OCI-LY1 (cell line): ENCODE data around the gene RALGPS2.

Experiments used
- H2AFZ ChIP-seq: fragments of 200-600 bp; sonication (generic), shearing (Covaris generic); 2 replicates; pipeline ENCODE4 v1.6.0; 2014; ENCODE audit warnings: antibody characterized with exemption, mild to moderate bottlenecking, low read length
- H3F3A ChIP-seq: fragments of 200-600 bp; sonication (generic), shearing (Covaris generic); 2 replicates; pipeline ENCODE4 v1.6.0; 2014; ENCODE audit warnings: mild to moderate bottlenecking, antibody characterized with exemption, low read length, moderate library complexity; ENCODE audit not compliant: insufficient read depth
- H3K27ac ChIP-seq: fragments of 200-600 bp; sonication (generic); 2 replicates; pipeline ENCODE4 v1.5.1; 2014; ENCODE audit warnings: low read length, mixed run types, mild to moderate bottlenecking, low read depth; ENCODE audit not compliant: poor library complexity, severe bottlenecking
- H3K27me3 ChIP-seq: fragments of 200-600 bp; sonication (generic); 2 replicates; pipeline ENCODE4 v1.6.0; 2014; ENCODE audit warnings: antibody characterized with exemption, mild to moderate bottlenecking, low read length, moderate library complexity; ENCODE audit not compliant: insufficient read depth
- H3K36me3 ChIP-seq: fragments of 200-600 bp; sonication (generic); 2 replicates; pipeline ENCODE4 v1.6.1; 2014; ENCODE audit warnings: mild to moderate bottlenecking, antibody characterized with exemption, low read length, moderate library complexity, mixed read lengths; ENCODE audit not compliant: insufficient read depth
- H3K4me1 ChIP-seq: fragments of 200-600 bp; sonication (generic); 2 replicates; pipeline ENCODE4 v1.5.1; 2014; ENCODE audit warnings: mild to moderate bottlenecking, low read length, moderate library complexity; ENCODE audit not compliant: insufficient read depth, severe bottlenecking
- H3K4me2 ChIP-seq: fragments of 200-600 bp; sonication (generic), shearing (Covaris generic); 2 replicates; pipeline ENCODE4 v1.6.1; 2014; ENCODE audit warnings: low read length
- H3K4me3 ChIP-seq: fragments of 200-600 bp; sonication (generic); 2 replicates; pipeline ENCODE4 v1.5.1; 2014; ENCODE audit warnings: low read length, low read depth, mild to moderate bottlenecking, mixed read lengths; ENCODE audit not compliant: poor library complexity, severe bottlenecking
- H3K79me2 ChIP-seq: fragments of 200-600 bp; shearing (Covaris generic); 2 replicates; pipeline ENCODE4 v1.6.1; 2016; ENCODE audit warnings: mixed run types, low read length, mixed read lengths; ENCODE audit not compliant: insufficient read depth
- H3K9ac ChIP-seq: fragments of 200-600 bp; sonication (generic), shearing (Covaris generic); 2 replicates; pipeline ENCODE4 v1.6.1; 2014; ENCODE audit warnings: mild to moderate bottlenecking, low read length, mixed read lengths
- H3K9me2 ChIP-seq: fragments of 200-600 bp; sonication (generic), shearing (Covaris generic); 2 replicates; pipeline ENCODE4 v1.6.1; 2014; ENCODE audit warnings: low read depth, mild to moderate bottlenecking, low read length, mixed read lengths
- H3K9me3 ChIP-seq: fragments of 200-600 bp; shearing (Covaris generic); 2 replicates; pipeline ENCODE4 v1.6.1; 2014; ENCODE audit warnings: low read length, mixed read lengths
- H4K20me1 ChIP-seq: fragments of 200-600 bp; sonication (generic), shearing (Covaris generic); 2 replicates; pipeline ENCODE4 v1.6.0; 2016; ENCODE audit warnings: mild to moderate bottlenecking, low read length; ENCODE audit not compliant: insufficient read depth
- EZH2 ChIP-seq: fragments of 200-600 bp; sonication (generic), shearing (Covaris generic); IDR thresholded peaks from 2 replicates; pipeline ENCODE4 v1.8.0; 2017; ENCODE audit warnings: borderline replicate concordance, mixed run types, mild to moderate bottlenecking, antibody characterized with exemption, low read length, moderate library complexity, mixed read lengths
- TF ChIP-seq, protein P1 (sequence below): fragments of 200-600 bp; sonication (generic), shearing (Covaris generic); IDR thresholded peaks from 2 replicates; pipeline ENCODE4 v1.5.1; 2017; ENCODE audit warnings: mild to moderate bottlenecking, antibody characterized with exemption, low read length, moderate library complexity, mixed read lengths

The RALGPS2 gene

DNA sequence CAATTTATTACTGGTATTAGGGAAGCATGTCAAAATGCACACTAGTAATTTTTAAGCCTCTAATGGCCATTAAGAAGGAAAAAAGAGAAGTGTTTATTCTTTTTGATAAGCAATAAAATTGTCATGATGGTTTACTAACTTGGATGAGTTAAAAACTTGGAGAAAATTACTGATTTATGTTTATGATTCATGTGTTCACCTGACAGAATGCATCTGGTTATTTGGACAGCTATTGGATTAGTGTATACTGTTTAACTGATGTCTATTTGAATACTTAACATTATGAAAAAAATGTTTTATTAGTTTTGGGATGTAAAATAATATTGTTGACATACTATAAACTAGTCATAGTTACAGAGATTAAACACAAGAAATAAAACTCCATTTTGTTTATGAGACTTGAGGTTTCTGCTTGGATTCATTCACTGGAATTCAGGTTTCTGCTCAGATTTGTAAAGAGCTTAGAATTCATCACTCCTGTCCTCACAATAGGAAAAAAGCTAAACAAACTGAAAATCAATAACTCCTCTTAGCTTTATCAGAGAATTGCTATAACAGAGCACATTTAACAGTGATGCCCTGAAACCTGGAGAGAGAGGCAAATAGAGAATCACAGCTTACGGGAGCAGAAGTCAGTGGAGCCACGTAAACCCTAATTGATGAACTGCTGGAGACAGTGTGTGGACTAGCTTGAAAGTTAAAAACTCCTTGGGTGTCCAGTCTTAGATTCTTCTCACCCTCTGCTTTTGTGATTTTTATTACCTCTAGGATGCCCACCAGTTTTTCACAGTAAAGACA lies 56.7 kb downstream of the RALGPS2 start:
- H3K9me3 ChIP-seq: no peaks in the 10 kb centered on the region
- H3K4me2 ChIP-seq: no peak overlapping the region
- no peak overlapping the region for H3K4me3 ChIP-seq
- H3K79me2 ChIP-seq: peaks cover 59% of the 10 kb centered on the region
- peaks cover 2% of the 10 kb centered on the region; the same call in 1 of the 2 replicates for H4K20me1 ChIP-seq
- H3K36me3 ChIP-seq: peaks cover 79% of the 10 kb centered on the region
- H3K4me1 ChIP-seq: no peaks in the 10 kb centered on the region
- H3K27me3 ChIP-seq: no peaks in the 10 kb centered on the region
- H3K9me2 ChIP-seq: no peaks in the 10 kb centered on the region
- H3F3A ChIP-seq: peaks cover 5% of the 10 kb centered on the region; the same call in 1 of the 2 replicates
- H3K27ac ChIP-seq: no peak overlapping the region
- H2AFZ ChIP-seq: no peak overlapping the region
- no peak overlapping the region; the same call in 1 of the 2 replicates for H3K9ac ChIP-seq
- no peak for TF ChIP-seq EZH2
- TF ChIP-seq, protein P1, sequence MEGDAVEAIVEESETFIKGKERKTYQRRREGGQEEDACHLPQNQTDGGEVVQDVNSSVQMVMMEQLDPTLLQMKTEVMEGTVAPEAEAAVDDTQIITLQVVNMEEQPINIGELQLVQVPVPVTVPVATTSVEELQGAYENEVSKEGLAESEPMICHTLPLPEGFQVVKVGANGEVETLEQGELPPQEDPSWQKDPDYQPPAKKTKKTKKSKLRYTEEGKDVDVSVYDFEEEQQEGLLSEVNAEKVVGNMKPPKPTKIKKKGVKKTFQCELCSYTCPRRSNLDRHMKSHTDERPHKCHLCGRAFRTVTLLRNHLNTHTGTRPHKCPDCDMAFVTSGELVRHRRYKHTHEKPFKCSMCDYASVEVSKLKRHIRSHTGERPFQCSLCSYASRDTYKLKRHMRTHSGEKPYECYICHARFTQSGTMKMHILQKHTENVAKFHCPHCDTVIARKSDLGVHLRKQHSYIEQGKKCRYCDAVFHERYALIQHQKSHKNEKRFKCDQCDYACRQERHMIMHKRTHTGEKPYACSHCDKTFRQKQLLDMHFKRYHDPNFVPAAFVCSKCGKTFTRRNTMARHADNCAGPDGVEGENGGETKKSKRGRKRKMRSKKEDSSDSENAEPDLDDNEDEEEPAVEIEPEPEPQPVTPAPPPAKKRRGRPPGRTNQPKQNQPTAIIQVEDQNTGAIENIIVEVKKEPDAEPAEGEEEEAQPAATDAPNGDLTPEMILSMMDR: no peak

DNA sequence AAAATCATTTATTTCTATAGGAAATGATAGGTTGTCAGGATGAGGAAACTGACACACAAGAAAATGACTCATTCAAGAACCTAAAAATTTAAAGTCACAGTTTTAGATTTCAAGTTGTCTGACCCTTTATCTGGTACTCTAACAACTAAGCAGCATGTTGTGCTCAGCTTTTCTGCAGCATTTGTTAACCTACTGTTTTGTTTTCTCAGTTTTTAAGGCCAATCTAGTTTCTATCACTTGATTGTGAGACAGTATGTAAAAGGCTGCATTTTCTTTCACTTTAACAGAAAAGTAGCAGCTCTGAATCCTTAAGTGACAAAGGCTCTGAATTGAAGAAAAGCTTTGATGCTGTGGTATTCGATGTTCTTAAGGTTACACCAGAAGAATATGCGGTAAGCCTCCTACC lies 59.1 kb downstream of the RALGPS2 start:
- Histone ChIP-seq H3K27ac (no peak overlapping the region), H4K20me1 (peaks cover 2% of the 10 kb centered on the region; the same call in 1 of the 2 replicates), H3K4me3 (no peak overlapping the region), H3K9me2 (no peaks in the 10 kb centered on the region), H3K9me3 (no peaks in the 10 kb centered on the region), H2AFZ (no peak overlapping the region), H3K9ac (no peak overlapping the region), H3K79me2 (peaks cover 58% of the 10 kb centered on the region), H3K4me1 (no peaks in the 10 kb centered on the region), H3K36me3 (peaks cover 97% of the 10 kb centered on the region), H3F3A (peaks cover 5% of the 10 kb centered on the region), H3K27me3 (no peaks in the 10 kb centered on the region), H3K4me2 (no peak overlapping the region)
- no peak for TF ChIP-seq EZH2
- TF ChIP-seq, protein P1: no peak

DNA sequence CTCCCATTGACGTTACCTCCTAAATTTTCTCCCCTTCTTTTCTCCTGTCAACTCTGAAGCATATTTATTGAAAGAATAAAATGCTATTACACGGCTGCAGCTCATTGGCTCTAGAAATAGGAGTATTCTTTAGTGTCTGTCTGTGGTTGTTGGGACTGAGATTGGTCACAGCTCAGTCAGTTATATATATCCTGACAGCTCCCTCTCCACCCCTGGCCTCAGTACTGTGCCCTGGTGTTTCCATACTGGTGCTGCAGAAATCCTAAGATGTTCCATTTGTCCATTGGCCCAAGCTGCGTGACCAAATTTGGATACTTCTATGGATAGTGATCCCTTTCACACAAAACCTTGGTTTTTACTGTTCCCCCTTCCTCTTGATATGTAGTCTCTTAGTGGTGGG lies 67.3 kb downstream of the RALGPS2 start:
- no peak overlapping the region for H3K4me3 ChIP-seq
- H3K36me3 ChIP-seq: peaks cover 96% of the 10 kb centered on the region
- no peak overlapping the region for H2AFZ ChIP-seq
- H3K9me2 ChIP-seq: no peaks in the 10 kb centered on the region
- no peaks in the 10 kb centered on the region for H3K27me3 ChIP-seq
- no peak overlapping the region for H3K9ac ChIP-seq
- peaks cover 32% of the 10 kb centered on the region for H3K79me2 ChIP-seq
- no peaks in the 10 kb centered on the region for H3K9me3 ChIP-seq
- no peaks in the 10 kb centered on the region for H3K4me1 ChIP-seq
- H4K20me1 ChIP-seq: no peaks in the 10 kb centered on the region
- TF ChIP-seq, protein P1: no peak
- no peak for TF ChIP-seq EZH2
- no peaks in the 10 kb centered on the region; the same call in 1 of the 2 replicates for H3F3A ChIP-seq
- H3K27ac ChIP-seq: no peak overlapping the region
- H3K4me2 ChIP-seq: no peak overlapping the region
